C1 segment of cervical spinal cord (tissue), 14 donors: ENCODE results near the gene TMEM222.

Experiments used
- DNase-seq, 14 donors: peaks; one replicate each; lab custom pipeline; 2025; lab: John Stamatoyannopoulos, UW

Gene TMEM222

DNA sequence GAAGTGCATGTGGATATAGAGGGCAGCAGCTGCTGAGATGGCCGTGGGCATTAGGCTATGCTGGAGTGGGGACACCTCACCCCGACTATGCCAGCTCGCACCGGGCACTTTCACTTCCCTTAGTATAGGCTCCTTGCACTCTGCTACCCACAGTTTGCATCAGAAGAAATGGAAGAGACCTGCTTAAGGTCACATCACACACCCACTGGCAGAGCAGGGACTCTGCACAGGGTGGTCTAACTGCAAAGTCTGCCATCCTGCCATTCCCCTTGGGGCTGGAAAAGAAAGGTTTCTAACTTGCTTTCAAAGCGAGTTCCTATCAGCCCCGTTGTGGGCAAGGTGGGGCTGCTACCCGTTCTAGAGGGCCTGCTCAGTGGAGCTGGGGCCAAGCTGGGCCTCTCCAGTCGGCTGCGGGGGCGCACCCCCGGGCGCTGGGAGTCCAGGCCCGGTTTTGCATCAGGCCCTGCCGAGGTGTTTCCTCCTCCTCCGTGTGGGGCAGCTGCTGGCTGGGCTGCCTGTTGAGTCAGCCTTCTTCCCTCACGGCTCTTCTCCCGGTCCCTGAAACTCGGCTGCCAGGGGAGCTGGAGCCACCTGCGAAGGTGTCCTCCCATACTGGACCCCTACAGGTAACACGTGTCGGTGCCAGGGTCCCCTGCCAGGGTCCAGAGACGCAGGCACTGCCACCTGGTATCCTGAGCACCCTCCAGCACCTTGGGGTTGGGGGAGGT, 19.7 kb downstream of the TMEM222 start, which contains the start of gene SYTL1:
TSS of gene SYTL1 (plus strand) at position 498 of the 728 bp plus-strand sequence. CDS start 3,313 bp downstream, outside the sequence.
- DNase-seq, result peak in 1 of 14 donors; percentile 78

DNA sequence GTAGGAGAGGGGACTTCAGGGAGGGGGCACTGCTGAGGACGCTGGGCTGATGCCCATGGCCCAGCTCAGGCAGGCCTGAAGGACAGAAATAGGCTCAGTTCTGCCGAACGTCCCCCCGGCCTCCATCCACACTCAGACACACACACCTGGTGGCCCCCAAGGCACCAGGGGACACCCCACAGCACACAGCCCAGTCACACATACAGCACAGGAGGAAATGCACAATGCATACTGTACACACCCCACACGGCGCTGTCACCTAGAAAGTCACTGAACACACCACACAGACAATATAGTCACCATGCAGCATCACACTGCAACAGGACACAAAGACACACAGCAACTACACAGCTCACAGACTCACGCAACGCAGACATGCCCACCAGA, 20.4 kb downstream of the TMEM222 start:
- peak in 1 of 14 donors; percentile 47 for DNase-seq

DNA sequence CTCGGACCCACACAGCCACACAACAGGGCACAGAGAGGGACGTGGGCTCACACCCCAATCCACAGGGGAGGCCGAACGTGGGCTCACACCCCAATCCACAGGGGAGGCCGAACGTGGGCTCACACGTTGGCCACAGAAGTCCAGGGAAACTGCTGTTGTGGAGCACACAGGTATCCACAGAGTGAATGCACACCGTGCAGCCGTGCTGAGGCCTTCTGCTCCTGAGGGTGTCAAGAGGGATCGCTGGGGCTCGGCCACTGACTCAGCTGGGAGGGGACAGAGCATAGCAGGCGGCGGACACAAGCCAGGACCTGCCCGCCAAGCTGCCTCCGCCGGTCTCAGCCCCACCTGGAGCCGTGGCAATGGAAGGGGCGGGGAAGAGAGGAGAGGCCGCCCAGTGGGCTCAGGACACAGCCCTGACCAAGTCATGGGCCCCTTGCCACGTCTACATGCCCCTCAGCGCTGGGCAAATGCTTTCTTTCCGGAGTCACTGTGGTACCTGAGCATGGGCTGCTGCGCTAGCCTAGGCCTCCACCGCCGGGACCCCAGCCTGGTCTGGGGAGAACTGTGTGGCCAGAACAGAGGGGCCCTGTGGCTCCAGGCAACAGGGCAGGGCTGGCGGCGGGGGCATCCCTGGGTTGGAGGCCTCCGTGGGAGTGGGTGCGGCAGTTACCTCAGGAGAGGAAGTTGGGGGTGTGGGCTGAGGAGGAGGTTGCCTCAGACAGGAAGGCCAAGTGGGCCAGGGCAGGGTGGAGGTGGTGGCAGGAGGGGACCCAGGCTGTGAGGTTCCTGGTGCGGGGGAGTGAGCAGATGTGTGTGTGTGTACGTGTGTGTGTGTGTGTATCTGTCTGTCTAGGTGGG, 21.0 kb downstream of the TMEM222 start:
- peak in 1 of 14 donors; percentile 62 for DNase-seq

DNA sequence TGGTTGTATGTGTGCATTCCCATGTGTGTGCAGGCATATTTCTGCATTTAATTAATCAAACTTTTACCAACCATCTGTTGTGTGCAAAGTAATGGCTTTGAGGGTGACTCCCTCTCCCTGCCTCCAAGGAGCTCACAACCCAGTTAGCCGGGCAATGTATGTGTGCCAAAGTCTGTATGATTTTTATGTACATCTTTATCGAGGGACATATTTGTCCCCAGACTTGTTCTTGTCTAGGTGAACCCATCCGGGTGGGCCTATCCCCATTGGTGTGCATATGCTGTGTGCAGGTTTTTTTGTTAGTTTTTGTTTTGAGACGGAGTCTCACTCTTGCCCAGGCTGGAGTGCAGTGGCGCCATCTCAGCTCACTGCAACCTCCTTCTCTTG, 21.7 kb downstream of the TMEM222 start:
- DNase-seq, result peak in 1 of 14 donors; percentile 51

DNA sequence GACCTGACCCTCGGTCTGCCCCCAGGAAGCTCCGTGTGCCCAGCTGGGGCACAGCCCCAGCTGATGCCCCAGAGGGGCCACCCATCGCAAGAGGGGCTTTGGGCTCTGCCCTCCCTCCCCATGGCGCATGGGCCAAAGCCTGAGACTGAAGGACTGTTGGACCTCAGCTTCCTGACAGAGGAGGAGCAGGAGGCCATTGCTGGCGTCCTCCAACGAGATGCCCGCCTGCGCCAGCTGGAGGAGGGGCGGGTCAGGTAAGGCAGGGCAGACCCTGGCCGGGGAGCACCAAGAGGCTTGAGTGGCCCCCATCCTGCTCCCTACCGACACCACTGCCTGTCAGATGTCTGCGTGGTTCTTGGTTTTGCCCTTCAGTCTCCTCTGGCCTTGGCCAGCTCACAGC, 23.3 kb downstream of the TMEM222 start:
- DNase-seq, result no peak

DNA sequence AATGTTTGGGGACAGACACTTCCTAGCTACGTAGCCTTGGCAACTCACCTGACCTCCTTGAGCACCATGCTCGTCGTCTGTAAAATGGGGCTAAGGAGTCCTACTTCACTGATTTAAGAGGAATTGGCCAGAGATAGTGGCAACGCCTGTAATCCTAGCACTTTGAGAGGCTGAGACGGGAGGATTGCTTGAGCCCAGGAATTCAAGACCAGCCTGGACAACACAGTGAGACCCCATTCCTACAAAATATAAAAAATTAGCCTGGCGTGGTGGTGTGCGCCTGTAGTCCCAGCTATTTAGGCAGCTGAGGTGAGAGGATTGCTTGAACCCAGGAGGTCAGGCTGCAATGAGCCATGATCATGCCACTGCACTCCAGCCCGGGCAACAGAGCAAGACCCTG, 24.4 kb downstream of the TMEM222 start:
- no peak for DNase-seq

DNA sequence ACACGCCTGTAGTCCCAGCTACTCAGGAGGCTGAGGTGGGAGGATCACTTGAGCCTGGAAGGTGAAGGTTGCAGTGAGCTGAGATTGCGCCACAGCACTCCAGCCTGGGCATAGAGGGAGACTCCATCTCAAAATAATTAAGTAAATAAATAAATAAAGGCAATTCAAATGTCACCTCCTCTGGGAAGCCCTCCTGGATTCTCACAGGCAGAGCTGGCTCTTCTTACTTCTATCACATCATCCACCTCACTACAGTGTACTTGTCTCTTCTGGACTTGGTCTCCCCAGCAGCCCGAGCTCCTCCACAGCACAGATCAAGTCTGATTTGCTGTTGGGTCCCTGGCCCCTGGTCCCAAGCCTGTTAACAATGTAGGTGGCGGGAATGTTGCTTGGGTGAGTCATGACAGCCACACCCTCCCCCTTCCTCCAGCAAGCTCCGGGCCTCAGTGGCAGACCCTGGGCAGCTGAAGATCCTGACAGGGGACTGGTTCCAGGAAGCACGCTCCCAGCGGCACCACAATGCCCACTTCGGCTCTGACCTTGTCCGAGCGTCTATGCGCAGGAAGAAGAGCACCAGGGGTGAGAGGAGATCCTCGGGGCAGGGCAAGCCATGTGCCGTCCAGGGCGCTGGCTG, 25.1 kb downstream of the TMEM222 start:
- DNase-seq, result no peak

DNA sequence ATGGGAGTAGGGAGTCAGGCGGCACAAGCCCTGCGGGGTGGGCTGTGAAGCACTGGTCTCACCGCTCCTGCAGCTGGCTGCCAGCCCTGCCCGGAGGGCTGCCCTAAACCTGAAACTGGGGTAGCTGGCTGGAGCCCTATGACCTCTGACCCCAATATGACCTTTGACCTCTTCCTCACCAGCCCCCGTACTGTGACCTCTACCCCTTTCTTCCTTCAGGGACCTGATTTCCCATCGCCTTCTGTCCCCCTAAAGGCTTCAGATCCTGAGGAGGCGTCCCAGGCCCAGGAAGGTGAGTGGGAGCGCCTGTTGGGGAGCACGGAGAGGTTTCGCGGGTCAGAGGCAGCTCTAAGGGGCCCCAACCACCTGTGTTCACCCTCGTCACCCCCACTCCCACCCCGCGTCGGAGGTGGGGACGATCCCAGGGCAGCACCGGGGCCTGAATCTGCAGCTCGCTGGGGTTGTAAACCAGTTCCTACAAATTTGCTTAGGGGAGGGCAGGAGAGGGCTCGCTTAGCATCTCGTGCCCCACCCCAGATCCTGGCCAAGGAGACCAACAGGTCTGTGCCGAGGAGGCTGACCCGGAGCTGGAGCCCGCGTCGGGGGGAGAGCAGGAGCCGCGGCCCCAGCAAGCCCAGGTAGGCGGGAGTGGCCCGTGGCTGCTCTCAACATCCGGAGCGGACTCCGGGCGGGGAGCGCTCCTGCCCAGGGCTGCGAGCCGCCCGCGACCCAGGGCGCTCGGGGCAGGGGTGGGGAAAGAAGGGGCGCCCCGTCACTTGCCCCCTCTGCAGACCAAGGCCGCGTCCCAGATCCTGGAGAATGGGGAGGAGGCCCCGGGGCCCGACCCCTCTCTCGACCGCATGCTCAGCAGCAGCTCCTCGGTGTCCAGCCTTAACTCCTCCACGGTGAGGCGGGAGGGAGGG, 27.2 kb downstream of the TMEM222 start:
- DNase-seq, result peak in 1 of 14 donors; percentile 73

DNA sequence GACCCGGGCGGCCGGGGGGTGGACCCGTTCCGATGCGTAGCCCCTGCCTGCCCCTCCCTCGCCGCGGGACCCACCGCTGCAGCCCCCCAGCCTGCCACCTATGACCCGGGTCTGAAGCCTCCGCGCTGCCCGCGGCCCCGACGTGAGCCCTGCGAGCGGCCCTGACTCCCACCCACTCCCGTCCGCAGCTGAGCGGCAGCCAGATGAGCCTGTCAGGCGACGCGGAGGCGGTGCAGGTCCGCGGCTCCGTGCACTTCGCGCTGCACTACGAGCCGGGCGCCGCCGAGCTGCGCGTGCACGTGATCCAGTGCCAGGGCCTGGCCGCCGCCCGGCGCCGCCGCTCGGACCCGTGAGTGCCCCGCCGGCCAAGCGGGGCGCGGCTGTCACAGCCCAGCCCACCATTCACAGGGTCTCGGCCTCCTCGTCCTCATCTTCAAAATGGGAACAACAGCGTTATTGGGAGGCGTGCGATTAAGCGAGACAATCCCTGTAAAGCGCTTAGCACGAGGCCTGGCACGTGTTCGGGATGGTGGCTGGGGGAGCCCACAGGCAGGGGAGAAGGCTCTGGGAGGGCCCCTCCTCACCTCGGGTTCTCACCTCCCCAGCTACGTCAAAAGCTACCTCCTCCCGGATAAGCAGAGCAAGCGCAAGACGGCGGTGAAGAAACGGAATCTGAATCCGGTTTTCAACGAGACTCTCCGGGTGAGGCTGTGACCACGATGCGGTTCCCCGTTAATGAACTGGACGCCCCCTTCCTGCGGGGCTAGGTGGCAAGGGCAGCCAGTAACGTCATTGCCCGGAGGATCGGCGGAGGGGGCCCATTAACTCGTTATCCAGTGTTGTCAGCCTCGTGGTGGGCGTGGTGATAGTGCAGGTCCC, 28.1 kb downstream of the TMEM222 start:
- DNase-seq, result peak in 2 of 14 donors; percentile 17 to 73

DNA sequence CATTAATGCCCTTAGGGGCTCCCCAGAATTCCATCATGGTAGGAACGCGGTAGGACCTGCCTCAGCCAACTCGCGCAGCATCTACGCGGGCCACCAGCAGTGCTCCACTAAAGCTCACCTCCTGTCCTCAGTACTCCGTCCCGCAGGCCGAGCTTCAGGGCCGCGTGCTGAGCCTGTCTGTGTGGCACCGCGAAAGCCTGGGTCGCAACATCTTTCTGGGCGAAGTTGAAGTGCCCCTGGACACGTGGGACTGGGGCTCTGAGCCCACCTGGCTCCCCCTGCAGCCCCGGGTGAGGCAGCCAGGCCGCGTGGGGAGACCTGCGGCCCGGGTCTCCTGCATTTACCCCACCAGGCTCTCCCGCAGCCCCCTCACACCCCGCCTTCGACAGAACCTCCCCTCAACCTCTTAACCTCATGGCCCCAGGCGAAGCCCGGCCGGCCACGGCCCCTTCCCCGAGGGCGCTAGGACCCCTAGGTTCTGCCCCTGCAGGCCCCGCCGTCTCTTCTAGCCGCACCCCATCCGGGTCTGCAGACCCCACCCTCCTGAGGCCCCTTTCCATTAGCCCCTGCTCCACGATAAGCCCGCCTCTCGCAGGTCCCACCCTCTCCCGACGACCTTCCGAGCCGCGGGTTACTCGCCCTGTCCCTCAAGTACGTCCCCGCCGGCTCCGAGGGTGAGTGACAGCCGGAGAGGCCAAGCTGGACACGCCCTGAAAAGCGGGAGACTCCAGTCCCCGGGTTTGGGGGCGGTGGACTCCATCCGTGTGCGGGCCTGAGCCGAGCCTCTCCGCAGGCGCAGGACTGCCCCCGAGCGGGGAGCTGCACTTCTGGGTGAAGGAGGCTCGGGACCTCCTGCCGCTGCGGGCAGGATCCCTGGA, 28.9 kb downstream of the TMEM222 start:
- peak in 1 of 14 donors; percentile 19 for DNase-seq

DNA sequence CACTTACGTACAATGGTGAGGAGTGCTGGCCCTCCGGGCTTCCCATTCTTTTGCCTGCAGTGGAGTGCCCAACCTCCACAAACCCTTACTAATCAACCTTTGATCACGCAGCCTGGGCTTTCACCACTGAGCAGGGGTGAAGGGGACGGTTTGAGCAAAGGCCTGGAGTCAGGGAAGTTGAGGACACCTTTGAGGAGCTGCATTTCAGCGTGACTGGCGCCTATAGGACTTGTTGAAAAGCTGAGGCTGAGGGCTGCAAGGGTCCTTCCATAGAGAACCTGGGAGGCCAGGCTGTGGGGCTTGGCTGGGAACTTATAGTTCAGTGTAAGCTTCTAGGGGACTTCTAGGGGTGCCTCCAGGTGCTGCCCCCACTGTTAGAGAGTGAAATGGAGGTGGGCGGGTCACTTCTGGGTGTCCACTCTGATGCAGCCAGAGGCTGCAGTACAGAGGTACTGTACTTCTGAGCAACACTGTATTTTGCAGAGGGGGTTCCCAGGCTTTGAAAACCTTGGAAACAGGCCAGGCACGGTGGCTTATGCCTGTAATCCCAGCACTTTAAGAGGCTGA, 29.7 kb downstream of the TMEM222 start:
- no peak for DNase-seq

DNA sequence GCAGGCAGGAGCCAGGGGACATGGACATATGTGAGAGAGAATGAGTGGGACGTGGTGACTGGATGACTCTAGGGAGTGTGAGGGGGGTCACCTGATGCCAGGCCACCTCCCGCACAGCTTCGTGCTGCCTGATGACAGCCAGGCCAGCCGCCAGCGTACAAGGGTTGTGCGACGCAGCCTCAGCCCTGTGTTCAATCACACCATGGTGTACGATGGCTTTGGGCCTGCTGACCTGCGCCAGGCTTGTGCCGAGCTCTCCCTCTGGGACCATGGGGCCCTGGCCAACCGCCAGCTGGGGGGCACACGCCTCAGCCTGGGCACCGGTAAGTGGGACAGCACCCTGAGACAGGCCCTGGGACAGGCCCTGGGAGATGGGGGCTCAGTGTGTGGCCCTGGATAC, 31.2 kb downstream of the TMEM222 start:
- no peak for DNase-seq

DNA sequence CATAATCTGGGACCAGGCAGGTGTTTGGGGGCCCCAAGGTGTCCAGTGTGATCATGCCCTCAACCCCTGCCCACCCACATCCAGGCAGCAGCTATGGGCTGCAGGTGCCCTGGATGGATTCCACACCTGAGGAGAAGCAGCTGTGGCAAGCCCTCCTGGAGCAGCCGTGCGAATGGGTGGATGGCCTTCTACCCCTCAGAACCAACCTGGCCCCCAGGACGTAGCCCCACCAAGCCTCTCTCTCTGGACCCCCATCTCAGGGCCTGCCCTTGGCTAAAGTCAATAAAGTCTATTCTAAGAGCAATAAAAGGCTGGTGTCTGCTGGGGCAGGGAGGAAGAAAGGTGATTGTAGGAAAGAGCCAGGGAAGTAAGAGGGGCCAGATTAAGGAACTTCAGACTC, 31.7 kb downstream of the TMEM222 start:
- no peak for DNase-seq

DNA sequence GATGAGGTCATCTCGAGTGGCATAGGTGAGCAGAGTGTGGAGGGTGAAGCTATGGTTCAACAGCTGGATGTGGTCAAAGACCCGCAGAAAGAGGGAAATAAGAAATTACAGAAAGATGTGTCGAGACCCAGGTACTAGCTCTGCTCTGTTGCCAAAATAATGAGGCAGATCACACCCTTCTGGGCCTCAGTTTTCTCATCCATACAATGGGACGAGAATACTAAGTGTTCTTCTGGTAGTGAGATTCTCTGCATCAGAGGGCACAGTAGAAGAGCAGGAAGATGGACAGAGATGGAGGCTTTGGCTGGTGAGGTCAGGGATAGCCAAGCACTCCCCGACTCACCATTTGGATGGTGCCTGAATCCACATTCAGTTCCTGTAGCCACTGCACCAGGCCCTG, 33.7 kb downstream of the TMEM222 start:
- DNase-seq, result no peak

DNA sequence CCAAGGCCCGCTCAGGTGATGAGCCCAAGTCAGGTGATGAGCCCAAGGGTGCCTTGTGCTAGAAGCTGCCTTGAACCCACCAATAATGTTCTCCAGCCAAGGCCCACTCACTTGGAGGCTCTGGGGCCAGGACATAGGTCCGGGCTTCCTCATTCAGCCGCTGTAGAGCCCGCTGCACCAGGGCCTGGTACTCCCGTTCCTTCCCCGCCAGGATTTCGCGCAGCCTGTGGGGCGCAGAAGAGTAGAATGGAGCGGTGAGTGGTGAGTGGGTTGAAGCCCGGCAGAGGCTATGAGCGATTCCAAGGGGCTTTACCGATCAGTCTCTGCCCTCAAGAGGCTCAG, 34.3 kb downstream of the TMEM222 start:
- DNase-seq, result no peak

DNA sequence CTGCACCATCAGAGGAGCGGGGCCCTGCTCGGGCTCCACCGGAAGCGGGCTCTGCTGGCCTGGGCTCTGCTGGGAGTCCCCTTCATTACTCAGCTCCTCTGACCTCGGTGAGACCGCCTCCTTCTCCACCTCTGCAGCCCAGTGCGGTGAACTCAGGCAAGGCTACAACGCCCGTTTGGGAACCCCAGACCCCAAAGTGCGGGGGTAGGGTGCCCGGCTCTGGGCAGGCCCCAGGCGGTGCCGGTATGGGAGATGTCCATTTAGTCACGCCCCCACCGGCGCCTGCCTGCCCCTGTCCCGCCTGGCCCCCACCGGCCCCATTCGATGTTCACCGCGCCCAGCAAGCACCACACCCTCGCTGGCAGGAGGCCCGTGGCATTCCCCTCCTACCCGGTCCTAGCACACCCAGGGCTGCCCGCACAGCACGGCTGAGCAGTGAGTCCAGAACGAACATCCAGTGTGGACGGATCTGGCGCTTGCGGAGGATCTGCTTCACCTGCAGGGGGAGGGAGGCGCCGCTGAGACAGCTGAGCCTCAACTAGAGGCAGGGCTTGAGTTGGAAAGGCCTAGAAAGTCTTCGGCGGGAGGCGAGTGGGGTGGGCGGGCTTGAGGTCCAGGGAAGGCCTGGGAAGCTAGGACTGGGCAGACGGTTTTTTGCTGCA, 34.8 kb downstream of the TMEM222 start:
- DNase-seq, result no peak

DNA sequence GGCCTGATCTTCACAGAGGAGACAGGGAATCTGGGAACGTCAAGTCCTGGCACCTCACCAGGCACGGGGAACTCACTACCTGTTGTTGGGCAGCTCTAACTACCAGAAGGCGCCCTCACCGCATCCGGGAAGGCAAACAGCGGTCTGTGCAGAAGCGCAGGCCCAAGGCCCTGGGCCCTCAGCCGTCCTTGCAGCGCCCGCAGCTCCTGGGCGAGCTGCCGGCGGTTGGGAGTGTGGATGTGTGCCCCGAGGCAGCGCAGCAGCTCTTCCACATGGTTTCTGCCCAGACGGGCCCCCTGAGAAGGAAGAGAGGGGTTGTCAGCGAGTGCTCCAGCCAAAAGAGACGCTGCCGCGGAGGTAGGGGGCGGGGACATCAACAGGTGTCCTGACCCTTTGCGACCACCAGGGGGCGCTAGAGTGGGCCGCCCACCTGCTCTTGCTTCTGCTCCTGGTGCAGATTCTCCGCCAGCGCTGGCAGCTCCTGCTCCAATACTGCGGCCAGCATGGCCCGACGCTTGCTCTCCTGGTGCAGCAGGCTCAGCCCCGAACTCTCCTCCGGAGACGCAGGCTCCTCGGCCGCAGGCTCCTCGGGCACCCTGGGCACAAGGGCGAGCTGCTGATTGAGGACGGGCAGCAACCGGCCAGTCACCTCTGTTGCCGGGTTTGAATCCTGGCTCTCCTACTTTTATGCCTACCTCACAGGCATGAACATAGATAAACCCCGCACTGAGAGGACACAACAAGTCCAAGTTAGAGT, 35.5 kb downstream of the TMEM222 start:
- peak in 10 of 14 donors; percentile 10 to 65 (median 30) for DNase-seq
